ENCODE results near the gene HEPN1.

HEPN1 gene

DNA sequence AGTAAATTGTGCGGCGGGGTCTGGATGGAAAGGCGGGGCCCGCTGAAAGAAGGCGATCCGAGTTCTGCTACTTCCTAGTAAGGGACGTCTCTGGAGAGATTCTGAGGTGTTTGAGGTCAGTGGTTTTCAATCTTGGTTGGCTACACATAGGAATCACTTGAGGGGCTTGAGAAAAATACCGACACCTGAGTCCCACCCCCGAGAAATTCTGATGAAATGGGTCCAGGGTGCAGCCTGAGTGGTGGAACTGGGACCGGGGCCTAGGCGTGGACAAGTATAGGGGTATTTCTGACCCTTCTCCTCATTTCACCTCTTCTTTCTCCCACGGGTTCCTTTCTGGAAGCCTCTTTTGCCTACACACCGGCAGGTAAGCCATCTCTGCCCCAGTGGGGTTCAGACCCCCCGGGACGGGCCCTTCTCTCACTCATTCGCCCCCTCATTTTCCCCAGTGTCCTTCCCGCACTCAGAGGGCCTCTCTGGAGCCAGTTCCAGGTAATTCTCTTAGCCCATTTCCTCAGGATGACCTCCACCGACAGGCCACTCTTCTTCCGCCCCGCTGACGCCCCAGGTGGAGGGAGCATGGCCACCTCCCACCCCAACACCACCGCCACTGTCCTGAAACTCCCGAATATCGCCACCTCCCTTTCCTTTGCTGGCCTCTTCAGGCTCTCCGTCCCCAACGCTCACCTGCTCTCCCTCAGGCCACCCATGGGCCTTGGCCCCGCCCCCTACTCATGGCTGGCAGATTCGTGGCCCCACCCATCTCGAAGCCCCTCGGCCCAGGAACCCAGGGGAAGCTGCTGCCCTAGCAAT lies 42.0 kb upstream of the HEPN1 start:
- peaks cover 10 to 25% of the 10 kb centered on the region in 2 donors for H3K27me3 ChIP-seq (ENCODE audit: control insufficient read depth in 2 of 2, insufficient read depth in 2 of 2, low read length in 2 of 2)

DNA sequence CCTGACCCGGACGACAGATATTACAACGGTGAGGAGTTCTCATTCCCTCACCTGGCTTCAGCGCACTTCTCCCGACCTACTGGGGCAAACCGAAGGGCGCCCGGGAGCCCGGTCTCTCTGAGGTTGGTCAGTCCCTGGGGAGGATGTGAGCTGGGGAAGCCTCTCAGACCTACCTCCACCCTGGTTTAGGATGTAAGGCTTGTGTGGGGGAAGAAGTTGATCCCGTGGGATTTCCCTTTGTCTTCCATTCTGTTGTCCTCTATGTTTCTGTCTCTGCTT lies 41.5 kb upstream of the HEPN1 start:
- H3K36me3 ChIP-seq (ENCODE audit: control insufficient read depth in 2 of 2, insufficient read depth in 2 of 2, low read length in 2 of 2): no peaks in the 10 kb centered on the region
- H3K27ac ChIP-seq (ENCODE audit: low read depth in 2 of 2, low read length in 2 of 2): no peak overlapping the region
- peaks cover 6 to 25% of the 10 kb centered on the region in 2 donors for H3K27me3 ChIP-seq (ENCODE audit: control insufficient read depth in 2 of 2, insufficient read depth in 2 of 2, low read length in 2 of 2)
- peaks cover 2 to 6% of the 10 kb centered on the region in 2 donors for H3K4me1 ChIP-seq (ENCODE audit: control insufficient read depth in 2 of 2, insufficient read depth in 2 of 2, low read length in 2 of 2)
- peak overlapping the region in 1 of 2 donors; percentile 18 for H3K9ac ChIP-seq (ENCODE audit: low read depth in 1 of 2, low read length in 2 of 2)
- no peaks in the 10 kb centered on the region for H3K9me3 ChIP-seq (ENCODE audit: control insufficient read depth in 2 of 2, low read length in 2 of 2)
- peak overlapping the region; percentile 20 to 83 for H3K4me3 ChIP-seq (ENCODE audit: low read length in 2 of 2)

More for the DNA sequence above, 42.0 kb upstream of the HEPN1 start:
- no peaks in the 10 kb centered on the region for H3K9me3 ChIP-seq (ENCODE audit: control insufficient read depth in 2 of 2, low read length in 2 of 2)
- peak overlapping the region; percentile 47 to 85 for H3K9ac ChIP-seq (ENCODE audit: low read depth in 1 of 2, low read length in 2 of 2)
- peak overlapping the region; percentile 83 to 84 for H3K27ac ChIP-seq (ENCODE audit: low read depth in 2 of 2, low read length in 2 of 2)
- H3K36me3 ChIP-seq (ENCODE audit: control insufficient read depth in 2 of 2, insufficient read depth in 2 of 2, low read length in 2 of 2): no peaks in the 10 kb centered on the region
- peak overlapping the region; percentile 74 to 83 for H3K4me3 ChIP-seq (ENCODE audit: low read length in 2 of 2)
- peaks cover 2 to 5% of the 10 kb centered on the region in 2 donors for H3K4me1 ChIP-seq (ENCODE audit: control insufficient read depth in 2 of 2, insufficient read depth in 2 of 2, low read length in 2 of 2)

GRCh38 chr11:124877910-124878758 lies 40.9 kb upstream of the HEPN1 start:
- no peaks in the 10 kb centered on the region for H3K9me3 ChIP-seq (ENCODE audit: control insufficient read depth in 2 of 2, low read length in 2 of 2)
- no peaks in the 10 kb centered on the region for H3K36me3 ChIP-seq (ENCODE audit: control insufficient read depth in 2 of 2, insufficient read depth in 2 of 2, low read length in 2 of 2)
- no peak overlapping the region for H3K9ac ChIP-seq (ENCODE audit: low read depth in 1 of 2, low read length in 2 of 2)
- H3K27me3 ChIP-seq (ENCODE audit: control insufficient read depth in 2 of 2, insufficient read depth in 2 of 2, low read length in 2 of 2): peaks cover under 1 to 20% of the 10 kb centered on the region in 2 donors
- peaks cover 4 to 8% of the 10 kb centered on the region in 2 donors for H3K4me1 ChIP-seq (ENCODE audit: control insufficient read depth in 2 of 2, insufficient read depth in 2 of 2, low read length in 2 of 2)
- no peak overlapping the region for H3K4me3 ChIP-seq (ENCODE audit: low read length in 2 of 2)
- no peak overlapping the region for H3K27ac ChIP-seq (ENCODE audit: low read depth in 2 of 2, low read length in 2 of 2)

DNA sequence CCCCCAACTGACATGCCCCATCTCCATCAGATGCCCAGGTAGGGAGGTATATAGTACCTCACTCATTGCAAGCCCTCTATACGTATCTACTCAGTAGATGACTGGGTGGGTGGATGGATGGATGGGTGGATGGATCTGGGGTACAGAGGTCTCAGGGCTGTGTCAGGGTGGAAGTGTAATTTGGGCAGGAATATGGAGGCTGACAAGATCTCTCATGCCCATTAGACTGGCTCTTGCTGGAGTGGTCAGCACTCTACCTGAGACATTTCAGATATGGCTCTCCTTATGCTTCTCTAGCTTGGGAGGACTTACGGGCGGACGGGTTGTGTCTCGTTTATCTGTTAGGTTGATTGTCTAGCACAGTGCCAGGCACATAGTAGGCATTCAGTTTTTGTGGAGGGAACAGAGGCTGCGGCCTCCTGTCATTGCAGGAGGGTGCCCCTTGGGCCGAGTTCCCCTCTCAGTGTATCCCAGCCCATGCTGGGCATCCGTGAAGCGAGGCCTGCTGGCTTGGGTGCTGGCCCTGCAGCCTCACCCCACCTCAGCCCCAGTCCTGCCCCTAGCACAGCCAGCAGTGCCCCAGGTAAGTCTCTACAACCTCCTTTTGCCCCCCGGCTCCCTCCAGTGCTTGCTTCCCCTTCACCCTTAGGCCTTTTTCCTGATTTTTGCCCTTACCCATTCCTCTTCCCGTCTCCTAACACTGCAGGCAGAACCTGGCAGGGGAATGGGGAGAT lies 40.1 kb upstream of the HEPN1 start:
- peaks cover 4 to 8% of the 10 kb centered on the region in 2 donors for H3K4me1 ChIP-seq (ENCODE audit: control insufficient read depth in 2 of 2, insufficient read depth in 2 of 2, low read length in 2 of 2)
- no peaks in the 10 kb centered on the region for H3K36me3 ChIP-seq (ENCODE audit: control insufficient read depth in 2 of 2, insufficient read depth in 2 of 2, low read length in 2 of 2)
- H3K27ac ChIP-seq (ENCODE audit: low read depth in 2 of 2, low read length in 2 of 2): no peak overlapping the region
- no peak overlapping the region for H3K4me3 ChIP-seq (ENCODE audit: low read length in 2 of 2)
- no peak overlapping the region for H3K9ac ChIP-seq (ENCODE audit: low read depth in 1 of 2, low read length in 2 of 2)
- H3K9me3 ChIP-seq (ENCODE audit: control insufficient read depth in 2 of 2, low read length in 2 of 2): no peaks in the 10 kb centered on the region
- peaks cover 0 to 14% of the 10 kb centered on the region in 2 donors for H3K27me3 ChIP-seq (ENCODE audit: control insufficient read depth in 2 of 2, insufficient read depth in 2 of 2, low read length in 2 of 2)

DNA sequence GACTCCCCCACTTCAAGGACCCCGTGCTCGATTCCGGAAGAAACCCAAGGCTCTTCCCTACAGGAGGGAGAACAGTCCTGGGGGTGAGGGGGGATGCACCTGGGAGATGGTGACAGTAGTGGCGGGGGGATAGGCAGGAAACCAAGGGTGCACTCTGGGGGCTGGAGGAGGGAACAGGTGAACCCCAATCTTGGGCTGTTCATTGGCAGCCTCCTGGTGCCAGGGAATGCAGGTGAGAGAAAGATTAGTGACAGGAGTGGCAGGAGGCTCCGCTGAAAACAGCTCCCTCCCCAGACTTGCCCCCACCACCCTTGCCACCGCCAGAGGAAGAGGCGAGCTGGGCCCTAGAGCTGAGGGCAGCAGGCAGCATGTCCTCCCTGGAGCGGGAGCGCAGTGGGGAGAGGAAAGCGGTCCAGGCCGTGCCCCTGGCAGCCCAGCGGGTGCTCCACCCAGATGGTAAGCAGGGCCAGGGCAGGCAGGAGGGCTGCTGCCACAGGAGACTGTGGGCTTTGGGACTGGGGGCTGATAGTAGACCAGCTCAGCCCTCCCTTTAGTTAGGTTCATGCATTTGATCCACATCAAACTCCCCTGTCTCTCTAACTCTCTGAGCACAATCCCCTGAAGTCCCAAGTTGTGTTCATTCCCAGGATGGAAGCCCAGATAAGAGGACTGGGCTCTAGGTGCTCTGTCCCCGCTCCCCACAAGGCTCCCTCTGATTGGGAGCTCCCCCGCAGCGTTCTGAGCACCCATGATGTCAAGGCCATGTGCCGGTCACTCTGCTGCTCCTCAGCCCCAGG lies 39.4 kb upstream of the HEPN1 start:
- Histone ChIP-seq H3K9me3 (ENCODE audit: control insufficient read depth in 2 of 2, low read length in 2 of 2) (no peaks in the 10 kb centered on the region), H3K27ac (ENCODE audit: low read depth in 2 of 2, low read length in 2 of 2) (no peak overlapping the region), H3K36me3 (ENCODE audit: control insufficient read depth in 2 of 2, insufficient read depth in 2 of 2, low read length in 2 of 2) (no peaks in the 10 kb centered on the region), H3K4me1 (ENCODE audit: control insufficient read depth in 2 of 2, insufficient read depth in 2 of 2, low read length in 2 of 2) (peaks cover 4 to 8% of the 10 kb centered on the region in 2 donors), H3K4me3 (ENCODE audit: low read length in 2 of 2) (no peak overlapping the region), H3K27me3 (ENCODE audit: control insufficient read depth in 2 of 2, insufficient read depth in 2 of 2, low read length in 2 of 2) (peaks cover 0 to 13% of the 10 kb centered on the region in 2 donors), H3K9ac (ENCODE audit: low read depth in 1 of 2, low read length in 2 of 2) (no peak overlapping the region)

GRCh38 chr11:124880290-124880611 lies 38.8 kb upstream of the HEPN1 start:
- H3K4me3 ChIP-seq (ENCODE audit: low read length in 2 of 2): no peak overlapping the region
- H3K4me1 ChIP-seq (ENCODE audit: control insufficient read depth in 2 of 2, insufficient read depth in 2 of 2, low read length in 2 of 2): peaks cover 4 to 8% of the 10 kb centered on the region in 2 donors
- H3K27me3 ChIP-seq (ENCODE audit: control insufficient read depth in 2 of 2, insufficient read depth in 2 of 2, low read length in 2 of 2): peaks cover 0 to 7% of the 10 kb centered on the region in 2 donors
- H3K27ac ChIP-seq (ENCODE audit: low read depth in 2 of 2, low read length in 2 of 2): no peak overlapping the region
- H3K36me3 ChIP-seq (ENCODE audit: control insufficient read depth in 2 of 2, insufficient read depth in 2 of 2, low read length in 2 of 2): no peaks in the 10 kb centered on the region
- H3K9ac ChIP-seq (ENCODE audit: low read depth in 1 of 2, low read length in 2 of 2): no peak overlapping the region
- no peaks in the 10 kb centered on the region for H3K9me3 ChIP-seq (ENCODE audit: control insufficient read depth in 2 of 2, low read length in 2 of 2)

DNA sequence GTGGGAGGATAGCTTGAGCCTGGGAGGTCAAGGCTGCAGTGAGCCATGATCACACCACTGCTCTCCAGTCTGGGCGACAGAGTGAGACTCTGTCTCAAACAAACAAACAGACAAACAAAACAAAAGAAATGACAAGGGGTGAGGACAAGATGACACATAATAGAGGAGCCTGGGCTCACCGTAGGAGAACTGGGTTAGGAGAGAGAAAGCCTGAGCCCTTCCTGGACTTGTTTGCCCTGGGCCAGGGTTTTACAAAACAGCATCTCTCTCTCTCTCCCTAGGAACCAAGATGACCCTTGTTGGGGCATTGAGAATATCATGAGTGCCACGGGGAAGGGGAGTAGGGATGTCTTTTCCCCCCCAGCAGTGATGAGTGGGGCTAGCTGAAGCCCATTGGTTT lies 38.1 kb upstream of the HEPN1 start:
- Histone ChIP-seq H3K4me1 (ENCODE audit: control insufficient read depth in 2 of 2, insufficient read depth in 2 of 2, low read length in 2 of 2) (peaks cover 4% of the 10 kb centered on the region in 2 donors), H3K27ac (ENCODE audit: low read depth in 2 of 2, low read length in 2 of 2) (no peak overlapping the region)

GRCh38 chr11:124882339-124883071 lies 36.5 kb upstream of the HEPN1 start:
- Histone ChIP-seq H3K4me3 (ENCODE audit: low read length in 2 of 2) (no peak overlapping the region), H3K4me1 (ENCODE audit: control insufficient read depth in 2 of 2, insufficient read depth in 2 of 2, low read length in 2 of 2) (peaks cover 2 to 3% of the 10 kb centered on the region in 2 donors), H3K27me3 (ENCODE audit: control insufficient read depth in 2 of 2, insufficient read depth in 2 of 2, low read length in 2 of 2) (no peaks in the 10 kb centered on the region), H3K9ac (ENCODE audit: low read depth in 1 of 2, low read length in 2 of 2) (no peak overlapping the region), H3K9me3 (ENCODE audit: control insufficient read depth in 2 of 2, low read length in 2 of 2) (no peaks in the 10 kb centered on the region), H3K27ac (ENCODE audit: low read depth in 2 of 2, low read length in 2 of 2) (no peak overlapping the region), H3K36me3 (ENCODE audit: control insufficient read depth in 2 of 2, insufficient read depth in 2 of 2, low read length in 2 of 2) (no peaks in the 10 kb centered on the region)

More for the DNA sequence above, 38.1 kb upstream of the HEPN1 start:
- Histone ChIP-seq H3K4me3 (ENCODE audit: low read length in 2 of 2) (no peak overlapping the region), H3K27me3 (ENCODE audit: control insufficient read depth in 2 of 2, insufficient read depth in 2 of 2, low read length in 2 of 2) (peaks cover 0 to under 1% of the 10 kb centered on the region in 2 donors), H3K9me3 (ENCODE audit: control insufficient read depth in 2 of 2, low read length in 2 of 2) (no peaks in the 10 kb centered on the region), H3K9ac (ENCODE audit: low read depth in 1 of 2, low read length in 2 of 2) (no peak overlapping the region), H3K36me3 (ENCODE audit: control insufficient read depth in 2 of 2, insufficient read depth in 2 of 2, low read length in 2 of 2) (no peaks in the 10 kb centered on the region)

- no peaks in the 10 kb centered on the region for H3K36me3 ChIP-seq (ENCODE audit: control insufficient read depth in 2 of 2, insufficient read depth in 2 of 2, low read length in 2 of 2)
- H3K4me3 ChIP-seq (ENCODE audit: low read length in 2 of 2): no peak overlapping the region
- no peak overlapping the region for H3K27ac ChIP-seq (ENCODE audit: low read depth in 2 of 2, low read length in 2 of 2)
- no peaks in the 10 kb centered on the region for H3K27me3 ChIP-seq (ENCODE audit: control insufficient read depth in 2 of 2, insufficient read depth in 2 of 2, low read length in 2 of 2)
- peaks cover 2 to 3% of the 10 kb centered on the region in 2 donors for H3K4me1 ChIP-seq (ENCODE audit: control insufficient read depth in 2 of 2, insufficient read depth in 2 of 2, low read length in 2 of 2)
- H3K9me3 ChIP-seq (ENCODE audit: control insufficient read depth in 2 of 2, low read length in 2 of 2): no peaks in the 10 kb centered on the region
- H3K9ac ChIP-seq (ENCODE audit: low read depth in 1 of 2, low read length in 2 of 2): no peak overlapping the region
Observed at GRCh38 chr11:124884340-124884739, 34.7 kb upstream of the HEPN1 start.

Measured in mucosa of rectum (tissue), 2 donors.